Fibroblast of gingiva (primary cell): ENCODE results near the gene SEPTIN11.
A peak's percentile ranks its signal among the peaks of the same experiment; 100 is the strongest.

Experiments
- DNase-seq: peaks from one replicate; pipeline ENCODE4 v3.0.0-alpha.2; 2011; ENCODE audit warnings: low read depth

The SEPTIN11 gene

GRCh38 chr4:76980261-76980660, 30.7 kb downstream of the SEPTIN11 start:
- no peak for DNase-seq

- DNase-seq: no peak
Measured at GRCh38 chr4:76981644-76982043, 32.1 kb downstream of the SEPTIN11 start.

DNA sequence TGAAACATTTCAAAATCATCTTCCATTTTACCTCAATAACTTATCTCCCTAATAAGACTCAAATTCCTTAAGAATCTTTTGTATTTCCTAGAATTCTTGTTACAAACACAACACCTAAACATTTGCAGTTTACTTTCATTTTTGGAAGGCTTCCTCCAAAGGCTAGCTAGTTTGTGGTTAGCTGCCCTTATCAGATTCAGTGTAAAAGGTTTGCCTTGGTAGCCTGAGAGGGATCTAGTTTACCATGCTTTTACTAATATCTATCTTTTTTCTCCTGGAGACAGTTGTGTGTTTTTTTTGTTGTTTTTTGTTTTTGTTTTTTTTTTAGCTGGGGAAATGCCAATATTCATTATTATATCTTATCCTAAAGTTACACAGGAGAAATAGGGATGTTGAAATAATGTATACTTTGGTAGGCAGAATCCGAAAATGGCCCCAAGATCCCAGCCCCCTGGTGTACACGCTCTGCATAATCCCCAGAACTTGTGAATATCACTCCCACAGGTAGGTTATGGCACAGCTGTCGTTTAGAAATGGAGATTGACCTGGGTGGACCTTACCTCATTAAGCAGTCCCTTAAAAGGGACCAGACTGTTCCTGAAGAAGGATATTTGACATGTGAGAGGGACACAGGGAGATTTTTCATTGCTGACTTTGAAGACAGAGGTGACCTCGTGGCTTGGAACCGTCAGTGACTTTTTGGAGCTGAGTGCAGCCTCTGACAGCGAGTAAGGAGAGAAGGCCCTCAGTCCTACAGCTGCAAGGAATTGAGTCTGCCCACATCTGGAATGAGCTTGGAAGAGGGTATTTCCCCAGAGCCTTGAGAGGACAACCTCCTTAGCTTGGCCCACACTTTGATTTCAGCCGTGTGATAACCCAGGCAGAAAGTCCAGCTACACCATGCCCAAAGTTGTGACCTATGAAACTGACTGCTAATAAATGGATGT, 33.4 kb downstream of the SEPTIN11 start:
- DNase-seq: peak; percentile 69

DNA sequence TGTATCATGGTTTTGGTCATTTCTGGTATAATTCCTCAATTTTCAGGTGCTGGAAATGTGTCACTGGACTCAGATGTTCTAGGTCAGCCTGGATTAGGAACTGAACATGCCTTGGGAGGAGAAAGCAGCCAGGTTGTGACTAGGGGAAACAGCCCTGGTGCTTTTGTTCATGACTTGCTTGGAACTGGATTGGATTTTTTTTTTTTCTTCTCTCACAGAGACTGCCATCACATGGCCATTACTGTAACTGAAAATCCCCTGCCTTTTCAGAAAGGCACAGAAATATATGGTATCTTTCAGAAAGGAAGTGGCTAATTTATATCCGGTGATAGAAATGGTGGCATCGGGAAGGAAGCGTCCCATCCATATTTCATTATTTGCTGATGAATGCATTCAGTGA, 34.6 kb downstream of the SEPTIN11 start:
- DNase-seq: peak; percentile 61

- peak; percentile 100 for DNase-seq
Measured at GRCh38 chr4:76984788-76985211, 35.2 kb downstream of the SEPTIN11 start.

DNA sequence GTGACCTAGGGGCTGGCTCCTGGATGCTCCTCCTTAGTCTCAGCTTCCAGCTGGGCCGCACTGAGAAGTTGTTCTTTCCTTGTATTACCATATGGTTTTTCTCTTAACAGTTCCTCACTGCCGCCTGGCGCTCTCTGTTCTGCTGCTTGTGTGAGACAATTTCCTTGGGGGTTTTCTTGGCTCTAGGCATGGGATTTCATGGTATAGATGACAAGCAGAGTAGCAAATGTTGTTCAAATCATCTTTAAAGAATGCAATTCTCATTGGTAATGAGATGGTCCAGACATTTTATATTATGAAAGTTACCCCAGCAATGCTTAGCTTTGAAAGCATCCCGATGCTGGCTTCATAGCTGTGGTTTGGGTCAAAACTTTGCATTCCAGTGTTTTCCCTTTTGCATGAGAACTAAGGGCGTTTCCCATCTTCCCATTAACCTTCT, 37.6 kb downstream of the SEPTIN11 start:
- peak; percentile 98 for DNase-seq

GRCh38 chr4:76987685-76988084, 38.1 kb downstream of the SEPTIN11 start:
- peak; percentile 42 for DNase-seq

DNA sequence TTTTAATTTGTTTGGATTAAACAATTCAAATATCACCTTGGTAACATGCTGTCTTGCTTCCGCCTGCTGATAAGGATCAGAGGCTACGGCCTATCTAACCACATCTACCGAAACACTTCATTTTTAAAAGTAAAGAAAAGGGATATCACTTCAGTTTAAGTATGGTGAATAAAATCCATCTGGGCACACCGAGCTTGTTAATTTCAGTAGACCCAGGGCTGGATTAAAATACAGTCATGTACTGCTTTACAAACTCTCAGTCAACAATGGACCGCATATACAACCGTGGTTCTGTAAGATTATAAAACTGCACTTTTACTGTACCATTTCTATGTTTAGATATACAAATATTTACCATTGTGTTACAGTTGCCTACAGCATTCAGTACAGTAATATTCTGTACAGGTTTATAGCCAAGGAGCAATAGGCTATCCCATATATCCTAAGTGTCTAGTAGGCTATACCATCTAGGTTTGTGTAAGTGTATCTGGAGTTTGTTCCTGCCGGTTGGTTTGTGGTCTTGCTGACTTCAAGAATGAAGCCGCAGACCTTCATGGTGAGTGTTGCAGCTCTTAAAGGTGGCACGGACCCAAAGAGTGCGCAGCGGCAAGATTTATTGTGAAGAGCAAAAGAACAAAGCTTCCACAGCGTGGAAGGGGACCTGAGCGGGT, 40.0 kb downstream of the SEPTIN11 start:
- DNase-seq: no peak

DNA sequence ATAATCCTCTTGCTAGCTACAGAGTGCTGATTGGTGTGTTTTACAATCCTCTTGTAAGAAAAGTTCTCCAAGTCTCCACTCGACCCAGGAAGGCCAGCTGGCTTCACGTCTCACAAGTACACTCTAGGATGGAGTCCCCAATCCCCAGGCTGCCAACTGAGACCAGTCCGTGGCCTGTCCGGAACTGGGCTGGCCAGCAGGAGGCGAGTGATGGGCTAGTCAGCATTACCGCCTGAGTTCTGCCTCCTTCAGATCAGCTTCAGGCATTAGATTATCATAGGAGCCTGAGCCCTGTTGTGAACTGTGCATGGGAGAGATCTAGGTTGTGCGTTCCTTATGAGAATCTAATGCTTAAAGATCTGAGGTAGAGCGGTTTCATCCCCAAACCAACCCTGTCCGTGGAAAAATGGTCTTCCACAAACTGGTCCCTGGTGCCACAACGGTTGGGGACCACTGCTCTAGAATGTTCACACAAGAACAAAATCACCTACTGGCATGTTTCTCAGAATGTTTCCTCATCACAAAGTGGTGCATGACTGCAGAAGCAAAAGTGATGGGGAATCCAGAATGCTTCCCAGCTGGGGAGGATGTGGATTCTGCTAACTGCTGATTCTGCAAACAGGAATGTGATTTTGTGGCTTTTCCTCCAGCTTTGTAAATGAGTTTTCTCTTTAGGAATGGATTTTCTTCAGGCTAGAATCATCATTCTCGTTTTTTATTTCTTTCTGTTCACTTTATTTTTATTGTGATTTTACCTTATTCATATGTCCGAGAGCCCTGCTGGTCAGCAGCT, 40.9 kb downstream of the SEPTIN11 start:
- peak; percentile 83 for DNase-seq

DNA sequence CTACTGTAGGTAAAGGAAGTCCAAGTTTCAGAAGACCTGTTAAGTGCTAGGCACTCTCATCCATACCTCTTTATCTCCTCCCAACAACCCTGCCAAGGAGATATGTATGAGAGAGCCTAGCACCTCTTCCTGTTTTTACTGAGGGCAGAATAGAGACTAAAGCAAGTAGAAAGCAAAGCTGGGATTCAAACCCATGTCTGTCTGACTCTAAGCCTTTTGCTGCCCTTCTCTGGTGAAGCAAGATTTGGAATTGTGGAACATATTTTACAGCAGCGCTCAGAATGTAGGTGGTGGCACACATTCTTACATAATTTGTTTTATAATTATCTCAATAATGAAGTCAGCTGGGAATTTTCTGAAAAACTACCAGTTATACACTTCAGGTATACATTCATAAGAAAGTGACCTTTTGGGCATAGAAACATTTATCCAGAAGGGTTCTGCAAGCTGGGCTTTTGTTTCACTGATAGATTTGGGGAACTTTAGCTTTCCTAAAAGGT, 41.7 kb downstream of the SEPTIN11 start:
- DNase-seq: no peak

DNA sequence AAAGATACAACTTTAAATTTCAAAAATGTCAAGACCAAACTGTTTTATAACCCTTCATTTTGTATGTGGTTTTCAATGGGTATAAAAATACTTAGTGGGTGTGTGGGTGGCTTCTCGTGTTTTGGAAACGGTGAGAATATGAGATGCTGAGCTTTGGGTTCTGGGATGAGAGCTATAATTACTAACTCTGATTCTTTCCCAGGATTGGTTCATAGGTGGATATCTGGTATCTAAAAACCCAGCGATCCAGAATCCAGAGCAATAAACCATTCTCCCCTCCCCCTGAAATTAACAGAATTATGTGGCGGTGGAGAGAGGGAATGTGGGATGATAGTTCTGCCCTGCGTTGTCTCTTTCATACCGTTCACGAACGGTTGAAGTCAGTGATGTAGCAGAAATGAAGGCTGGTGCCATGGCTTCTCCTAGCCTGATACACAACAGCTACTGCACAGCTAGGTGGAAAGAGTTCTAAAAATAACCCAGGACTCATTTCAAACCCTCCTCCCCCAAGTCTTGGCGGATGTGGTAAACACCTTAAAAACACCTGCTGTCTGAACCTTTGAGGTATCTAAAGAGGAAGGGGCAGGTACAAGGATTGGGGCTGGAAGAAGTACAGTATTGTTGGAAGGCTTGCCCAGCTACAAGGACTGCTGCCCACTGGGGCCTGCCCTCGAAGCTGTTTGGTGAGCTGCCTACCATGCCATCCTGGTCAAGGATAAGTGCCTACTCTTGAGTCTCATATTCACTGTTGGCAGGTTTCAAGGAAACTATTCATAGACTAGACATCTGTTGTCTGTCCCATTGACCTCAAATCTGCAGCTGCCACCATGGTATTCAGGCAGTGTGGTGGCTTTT, 44.5 kb downstream of the SEPTIN11 start:
- no peak for DNase-seq

- no peak for DNase-seq
Measured at GRCh38 chr4:76995776-76996175, 46.2 kb downstream of the SEPTIN11 start.

DNA sequence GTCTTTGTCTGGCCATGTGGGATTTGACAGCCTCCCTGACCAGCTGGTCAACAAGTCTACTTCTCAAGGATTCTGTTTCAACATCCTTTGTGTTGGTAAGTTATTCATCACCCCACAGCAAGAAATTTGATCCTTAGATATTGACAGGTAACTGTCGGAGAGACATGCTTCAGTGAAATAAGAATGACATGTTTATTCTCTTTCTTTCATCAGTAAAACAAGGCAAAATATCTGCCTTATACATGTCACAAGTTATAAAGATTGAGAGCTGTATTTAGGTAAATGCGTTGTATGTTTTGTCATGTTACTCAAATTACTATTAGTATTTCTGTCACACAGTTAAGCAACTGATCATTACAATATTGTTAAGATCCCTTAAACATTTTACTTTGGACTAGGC, 46.9 kb downstream of the SEPTIN11 start:
- no peak for DNase-seq

DNA sequence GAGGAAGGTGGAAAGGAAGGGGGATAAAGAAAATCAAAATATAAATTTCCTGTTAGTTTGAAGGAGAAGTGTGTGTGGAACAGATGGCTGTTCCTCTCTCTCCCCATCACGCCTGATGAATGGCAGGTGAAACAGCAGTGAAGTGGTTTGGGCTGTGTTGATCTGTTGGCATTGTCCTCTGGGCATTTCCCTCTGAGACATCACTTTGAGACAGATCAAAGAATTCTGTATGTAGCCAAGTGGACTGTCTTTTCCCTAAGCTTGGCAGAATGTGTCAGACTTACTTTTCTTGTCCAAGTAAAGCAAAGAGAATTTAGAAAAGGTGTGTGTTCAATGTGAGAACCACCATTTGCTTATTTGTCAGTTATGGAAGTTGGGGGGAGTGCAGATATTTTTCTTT, 47.5 kb downstream of the SEPTIN11 start:
- no peak for DNase-seq

DNA sequence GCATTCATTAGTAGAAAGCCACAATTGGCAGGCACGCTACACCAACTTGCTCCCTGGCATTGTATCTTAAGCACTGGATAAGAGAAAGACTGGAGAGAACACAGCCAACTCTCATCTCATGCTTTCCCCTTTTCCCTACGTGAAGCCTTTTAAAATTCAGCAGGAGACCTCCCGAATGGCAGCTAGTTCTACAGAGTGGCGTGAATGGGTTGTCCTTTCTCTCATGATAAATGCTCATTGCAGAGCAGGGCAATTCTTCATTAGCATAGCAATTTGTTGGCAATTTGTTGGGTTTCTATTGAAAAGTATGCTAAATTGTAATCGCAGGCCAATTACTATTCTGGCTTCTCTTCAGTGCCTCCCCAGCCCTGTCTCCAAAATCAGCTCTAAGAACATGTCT, 48.0 kb downstream of the SEPTIN11 start:
- DNase-seq: no peak

GRCh38 chr4:76998251-76998901, 48.8 kb downstream of the SEPTIN11 start:
- DNase-seq: peak; percentile 80
